ENCODE measurements around the gene LEPR.
"Not testable (repeated sequence)": the region's sequence is repeated elsewhere in the genome, so short reads cannot be mapped to it uniquely, and the experiment has no call there.

LEPR gene

GRCh38 chr1:65435987-65436386 lies 15.5 kb downstream of the LEPR start:
- no peak for DNase-seq (ENCODE audit: low read depth in 3 of 3)

DNA sequence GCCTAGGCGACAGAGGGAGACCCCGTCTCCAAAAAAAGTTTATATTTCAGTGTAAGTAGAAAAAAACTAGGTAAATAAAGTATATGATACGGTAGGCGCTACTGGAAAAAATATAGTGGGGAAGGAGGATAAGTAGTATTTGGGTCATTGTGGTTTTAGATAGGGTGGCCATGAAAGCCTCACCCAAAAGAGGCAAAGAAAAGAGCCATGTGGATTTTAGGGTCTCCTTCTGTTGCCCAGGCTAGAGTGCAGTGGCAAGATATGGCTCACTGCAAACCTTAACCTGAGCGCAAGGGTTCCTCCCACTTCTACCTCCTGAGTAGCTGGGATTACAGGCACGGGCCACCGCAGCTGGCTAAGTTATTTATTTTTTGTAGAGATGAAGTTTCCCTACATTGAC lies 17.1 kb downstream of the LEPR start:
- no peak for DNase-seq (ENCODE audit: low read depth in 3 of 3)

- DNase-seq (ENCODE audit: low read depth in 3 of 3), result no peak
Observed at GRCh38 chr1:65440322-65440900, 19.9 kb downstream of the LEPR start.

DNA sequence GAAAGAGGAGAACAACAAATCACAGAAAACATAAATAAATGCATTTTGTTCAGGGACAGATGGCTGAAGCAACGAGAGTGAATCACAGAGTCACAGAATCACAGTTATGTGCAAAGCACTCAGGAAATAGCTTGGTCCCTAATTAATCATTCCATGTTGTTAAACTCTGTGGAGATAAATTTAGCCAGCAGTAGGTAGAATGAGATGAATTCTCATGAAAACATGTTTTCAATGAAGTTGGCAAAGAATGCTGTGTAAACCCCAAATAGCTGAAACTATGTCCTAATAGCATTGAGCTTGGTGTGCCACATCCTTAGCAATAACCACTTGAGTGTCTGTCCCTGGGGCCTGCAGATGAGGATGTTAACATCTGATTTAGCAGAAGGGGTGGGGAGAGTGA lies 20.4 kb downstream of the LEPR start:
- DNase-seq (ENCODE audit: low read depth in 3 of 3), result no peak

- DNase-seq (ENCODE audit: low read depth in 3 of 3), result no peak
Observed at GRCh38 chr1:65441464-65441863, 21.0 kb downstream of the LEPR start.

GRCh38 chr1:65442442-65442841 lies 22.0 kb downstream of the LEPR start:
- no peak for DNase-seq (ENCODE audit: low read depth in 3 of 3)

GRCh38 chr1:65443647-65444046 lies 23.2 kb downstream of the LEPR start:
- no peak for DNase-seq (ENCODE audit: low read depth in 3 of 3)

DNA sequence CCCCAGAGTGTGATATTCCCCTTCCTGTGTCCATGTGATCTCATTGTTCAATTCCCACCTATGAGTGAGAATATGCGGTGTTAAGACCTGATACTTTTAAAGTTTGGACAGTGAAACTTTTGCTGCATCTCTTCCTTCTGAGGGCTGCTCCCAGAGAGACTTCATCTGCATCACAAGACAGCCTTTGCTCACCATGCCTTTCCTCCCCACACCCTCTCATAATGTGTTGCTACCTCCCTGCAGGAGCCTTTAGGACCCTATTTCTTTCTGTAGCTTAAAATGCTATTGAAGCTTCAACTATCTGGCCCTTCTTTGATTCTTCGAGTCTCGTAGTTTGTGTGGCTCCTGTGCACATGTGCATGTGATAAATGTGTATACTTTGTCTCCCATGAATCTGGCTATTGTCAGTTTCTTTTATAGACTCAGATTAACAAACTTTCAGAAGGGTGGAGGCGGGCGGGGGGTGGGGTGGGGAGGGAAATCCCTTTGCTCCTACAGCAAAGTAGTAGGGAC lies 23.7 kb downstream of the LEPR start:
- no peak for DNase-seq (ENCODE audit: low read depth in 3 of 3)

GRCh38 chr1:65445837-65446236 lies 25.4 kb downstream of the LEPR start:
- no peak for DNase-seq (ENCODE audit: low read depth in 3 of 3)

DNA sequence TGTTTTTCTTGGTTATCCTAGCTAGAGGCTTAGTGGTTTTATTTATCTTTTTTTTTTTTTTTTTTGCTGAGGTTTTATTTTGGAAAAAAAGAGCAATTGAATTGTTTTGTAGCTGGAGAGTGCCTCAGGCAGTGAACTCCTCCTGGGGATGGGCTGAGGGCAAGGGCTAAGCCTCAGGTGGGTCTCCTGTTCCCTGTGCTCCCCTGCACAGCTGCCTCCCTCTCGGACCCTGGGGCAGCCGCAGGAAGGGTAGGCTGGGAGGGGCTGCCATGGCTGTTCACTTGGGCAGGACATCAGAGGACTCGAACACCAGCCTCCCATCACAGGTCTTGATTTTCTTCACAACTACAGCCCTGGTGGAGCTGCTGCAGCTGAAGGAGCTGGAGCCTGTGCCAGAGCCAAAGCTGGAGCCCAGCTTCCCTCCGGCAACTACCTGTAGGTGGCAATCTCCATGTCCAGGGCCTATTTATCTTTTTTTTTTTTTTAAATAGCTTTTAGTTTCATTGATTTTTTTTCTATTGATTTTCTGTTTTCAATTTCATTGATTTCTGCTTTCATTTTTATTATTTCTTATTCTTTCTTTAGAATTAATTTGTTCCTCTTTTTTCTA lies 28.9 kb downstream of the LEPR start:
- DNase-seq (ENCODE audit: low read depth in 3 of 3), result no peak

GRCh38 chr1:65455678-65456077 lies 35.2 kb downstream of the LEPR start:
- not testable (repeated sequence) for DNase-seq (ENCODE audit: low read depth in 3 of 3)

- DNase-seq (ENCODE audit: low read depth in 3 of 3), result no peak
Observed at GRCh38 chr1:65456481-65456880, 36.0 kb downstream of the LEPR start.

GRCh38 chr1:65457868-65458267 lies 37.4 kb downstream of the LEPR start:
- DNase-seq (ENCODE audit: low read depth in 3 of 3), result no peak

- no peak for DNase-seq (ENCODE audit: low read depth in 3 of 3)
Observed at GRCh38 chr1:65458730-65459396, 38.4 kb downstream of the LEPR start.

- no peak for DNase-seq (ENCODE audit: low read depth in 3 of 3)
Observed at GRCh38 chr1:65459397-65459768, 38.9 kb downstream of the LEPR start.

DNA sequence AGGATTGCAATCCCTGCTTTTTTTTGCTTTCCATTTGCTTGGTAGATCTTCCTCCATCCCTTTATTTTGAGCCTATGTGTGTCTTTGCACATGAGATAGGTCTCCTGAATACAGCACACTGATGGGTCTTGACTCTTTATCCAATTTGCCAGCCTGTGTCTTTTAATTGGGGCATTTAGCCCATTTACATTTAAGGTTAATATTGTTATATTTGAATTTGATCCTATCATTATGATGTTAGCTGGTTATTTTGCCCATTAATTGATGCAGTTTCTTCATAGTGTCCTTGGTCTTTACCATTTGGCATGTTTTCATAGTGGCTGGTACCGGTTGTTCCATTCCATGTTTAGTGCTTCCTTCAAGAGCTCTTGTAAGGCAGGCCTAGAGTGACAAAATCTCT lies 45.4 kb downstream of the LEPR start:
- DNase-seq (ENCODE audit: low read depth in 3 of 3), result not testable (repeated sequence)

- DNase-seq (ENCODE audit: low read depth in 3 of 3), result no peak
Observed at GRCh38 chr1:65467536-65467935, 47.1 kb downstream of the LEPR start.

- no peak for DNase-seq (ENCODE audit: low read depth in 3 of 3)
Observed at GRCh38 chr1:65469126-65469888, 48.8 kb downstream of the LEPR start.

GRCh38 chr1:65469889-65470340 lies 49.4 kb downstream of the LEPR start:
- DNase-seq (ENCODE audit: low read depth in 3 of 3), result no peak
